Breast epithelium (tissue), 4 donors: ENCODE results near the gene TRMT44. TPM values are rescaled to one million over a fixed set of nuclear protein-coding genes. Genes with fewer than 3 reads are reported as not detected.

Source experiments
- DNase-seq, 2 donors: peaks; one replicate each; pipeline ENCODE4 v3.0.0-alpha.2; 2019; ENCODE audit warnings: low spot score in 2 of 2
- H3K27ac ChIP-seq, 2 donors: fragments of 200-600 bp; sonication (generic) in 1 of 2; one replicate each; pipeline ENCODE4 v1.5.1; 2016 to 2019; ENCODE audit warnings: mild to moderate bottlenecking in 1 of 2
- H3K27me3 ChIP-seq, 2 donors: fragments of 200-600 bp; sonication (generic) in 1 of 2; one replicate each; pipeline versions ENCODE4 v1.5.1 to v1.6.0; 2017 to 2019; ENCODE audit warnings: control low read depth in 1 of 2, mild to moderate bottlenecking in 1 of 2
- H3K36me3 ChIP-seq: fragments of 200-600 bp; one replicate; pipeline ENCODE4 v1.5.1; 2019
- H3K4me1 ChIP-seq, 2 donors: fragments of 200-600 bp; sonication (generic); one replicate each; pipeline ENCODE4 v1.5.1; 2016 to 2019; ENCODE audit warnings: control low read depth in 1 of 2
- H3K4me3 ChIP-seq, 3 donors: fragments of 200-600 bp; sonication (generic); 1 replicate in 2 of 3; 2 replicates in 1 of 3; pipeline ENCODE4 v1.5.1; 2016 to 2019; ENCODE audit warnings: mild to moderate bottlenecking in 3 of 3, moderate library complexity in 2 of 3
- H3K9me3 ChIP-seq, 2 donors: fragments of 200-600 bp; sonication (generic) in 1 of 2; one replicate each; pipeline ENCODE4 v1.5.1; 2016 to 2019; ENCODE audit warnings: control low read depth in 1 of 2
- POLR2A ChIP-seq: fragments of 450-650 bp; IDR thresholded peaks from one replicate; pipeline ENCODE4 v1.6.1; 2016; ENCODE audit warnings: antibody characterized with exemption, mild to moderate bottlenecking, moderate library complexity
- POLR2AphosphoS5 ChIP-seq, 3 donors: sonication (generic); formaldehyde crosslinking; IDR thresholded peaks; one replicate each; pipeline ENCODE4 v1.6.1; 2017; ENCODE audit warnings: antibody characterized with exemption in 3 of 3
- intact Hi-C: fragments of 100-400 bp; cut with DNase I; formaldehyde crosslinking; loops from one replicate; pipeline ENCODE4 v1.15.1; 2023; ENCODE audit warnings: low total_unique reads
- total RNA-seq, 3 donors: library from RNA; depleted of rRNA; stranded (reverse); fragments of >200 nt; gene quantifications; one replicate each; pipeline ENCODE4 v1.1.0, GENCODE V29; 2016
- TF ChIP-seq, protein P1 (sequence below), 3 donors: fragments of 450-650 bp; IDR thresholded peaks; one replicate each; pipeline ENCODE4 v1.5.1; 2016 to 2017; ENCODE audit warnings: antibody characterized with exemption in 3 of 3, mild to moderate bottlenecking in 3 of 3, moderate library complexity in 3 of 3

Gene TRMT44
- total RNA-seq, 3 donors from 2014 or later = 24.6 to 47.7 (median 28.2) TPM

DNA sequence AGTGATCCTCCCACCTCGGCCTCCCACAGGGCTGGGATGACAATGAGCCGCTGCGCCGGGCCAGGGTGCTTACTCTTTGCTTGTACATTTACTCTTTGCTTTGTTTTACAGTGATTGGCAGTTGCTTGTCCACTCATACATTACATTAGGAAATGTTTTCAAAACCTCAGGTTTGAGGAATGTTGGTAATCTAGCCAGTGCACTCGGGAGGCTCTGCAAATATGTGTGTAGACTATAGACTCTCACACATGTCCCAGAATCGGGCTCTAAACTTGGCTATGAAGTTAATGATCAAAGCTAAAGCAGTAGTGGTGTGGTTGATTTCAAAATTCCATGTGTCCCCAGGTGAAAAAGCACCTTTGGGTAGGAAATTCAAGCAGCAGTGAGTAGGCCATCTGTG, 20.5 kb downstream of the TRMT44 start:
- no peaks in the 10 kb centered on the region for H3K9me3 ChIP-seq
- no peaks in the 10 kb centered on the region for H3K27me3 ChIP-seq
- H3K27ac ChIP-seq = no peak overlapping the region
- no peak overlapping the region for H3K4me3 ChIP-seq
- TF ChIP-seq POLR2AphosphoS5 (IDR thresholded peaks at IDR 0.05) (no peak), POLR2A (no peak)
- TF ChIP-seq, protein P1, sequence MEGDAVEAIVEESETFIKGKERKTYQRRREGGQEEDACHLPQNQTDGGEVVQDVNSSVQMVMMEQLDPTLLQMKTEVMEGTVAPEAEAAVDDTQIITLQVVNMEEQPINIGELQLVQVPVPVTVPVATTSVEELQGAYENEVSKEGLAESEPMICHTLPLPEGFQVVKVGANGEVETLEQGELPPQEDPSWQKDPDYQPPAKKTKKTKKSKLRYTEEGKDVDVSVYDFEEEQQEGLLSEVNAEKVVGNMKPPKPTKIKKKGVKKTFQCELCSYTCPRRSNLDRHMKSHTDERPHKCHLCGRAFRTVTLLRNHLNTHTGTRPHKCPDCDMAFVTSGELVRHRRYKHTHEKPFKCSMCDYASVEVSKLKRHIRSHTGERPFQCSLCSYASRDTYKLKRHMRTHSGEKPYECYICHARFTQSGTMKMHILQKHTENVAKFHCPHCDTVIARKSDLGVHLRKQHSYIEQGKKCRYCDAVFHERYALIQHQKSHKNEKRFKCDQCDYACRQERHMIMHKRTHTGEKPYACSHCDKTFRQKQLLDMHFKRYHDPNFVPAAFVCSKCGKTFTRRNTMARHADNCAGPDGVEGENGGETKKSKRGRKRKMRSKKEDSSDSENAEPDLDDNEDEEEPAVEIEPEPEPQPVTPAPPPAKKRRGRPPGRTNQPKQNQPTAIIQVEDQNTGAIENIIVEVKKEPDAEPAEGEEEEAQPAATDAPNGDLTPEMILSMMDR (IDR thresholded peaks at IDR 0.05) = no peak
- DNase-seq = no peak
- no peaks in the 10 kb centered on the region for H3K36me3 ChIP-seq
- H3K4me1 ChIP-seq = no peaks in the 10 kb centered on the region
- intact Hi-C loops = loop anchor here (10.0 kb wide), 1 partner anchor 1656 kb away; no protein-coding TSS in a partner anchor

DNA sequence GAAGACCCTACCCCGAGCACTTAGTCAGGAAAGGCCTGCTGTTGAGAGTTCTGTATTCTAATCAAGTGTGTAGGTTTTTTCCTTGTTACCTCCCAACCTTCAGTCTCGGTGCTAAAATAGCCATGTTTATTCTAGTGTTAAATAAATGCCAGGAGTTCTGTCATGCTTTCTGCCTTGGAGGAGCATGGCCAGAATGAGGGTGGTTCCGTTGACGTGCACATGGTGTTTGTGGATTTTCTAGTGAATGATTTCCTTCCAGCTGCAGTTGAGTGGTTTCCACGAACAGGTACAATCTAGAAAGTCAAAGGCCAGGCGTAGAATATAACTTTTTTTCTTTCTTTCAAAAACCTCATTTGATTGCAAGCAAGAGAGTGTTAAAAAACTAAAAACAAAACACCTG, 21.0 kb downstream of the TRMT44 start:
- H3K4me3 ChIP-seq = no peak overlapping the region
- intact Hi-C loops = loop anchor here (10.0 kb wide), 1 partner anchor 1657 kb away; no protein-coding TSS in a partner anchor
- H3K27me3 ChIP-seq = no peaks in the 10 kb centered on the region
- TF ChIP-seq POLR2A (no peak), POLR2AphosphoS5 (IDR thresholded peaks at IDR 0.05) (no peak)
- TF ChIP-seq, protein P1 (IDR thresholded peaks at IDR 0.05) = no peak
- no peaks in the 10 kb centered on the region for H3K36me3 ChIP-seq
- H3K9me3 ChIP-seq = no peaks in the 10 kb centered on the region
- no peaks in the 10 kb centered on the region for H3K4me1 ChIP-seq
- no peak overlapping the region for H3K27ac ChIP-seq
- DNase-seq = no peak

DNA sequence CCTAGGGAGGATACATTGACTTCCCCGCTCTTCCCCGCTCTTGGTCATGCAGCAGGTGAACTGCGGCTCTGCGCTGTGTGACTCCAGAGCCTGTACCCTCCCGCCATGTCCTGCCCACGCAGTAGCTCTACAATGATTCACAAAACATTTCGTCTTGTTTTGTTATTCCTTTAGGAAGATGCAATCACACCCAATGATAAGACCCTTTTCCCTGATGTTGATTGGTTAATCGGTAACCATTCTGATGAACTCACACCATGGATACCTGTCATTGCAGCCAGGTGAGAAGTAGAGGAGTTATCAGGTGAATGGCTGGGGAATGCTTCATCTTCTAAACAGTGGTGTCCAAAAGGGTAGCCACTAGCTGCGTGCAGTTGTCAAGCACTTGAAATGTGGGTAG, 23.2 kb downstream of the TRMT44 start:
- Histone ChIP-seq H3K4me3 (no peak overlapping the region), H3K9me3 (no peaks in the 10 kb centered on the region), H3K36me3 (no peaks in the 10 kb centered on the region), H3K27ac (no peak overlapping the region), H3K27me3 (no peaks in the 10 kb centered on the region), H3K4me1 (no peaks in the 10 kb centered on the region)
- intact Hi-C loops = loop anchor here (10.0 kb wide), 1 partner anchor 1659 kb away; no protein-coding TSS in a partner anchor
- TF ChIP-seq, protein P1 (IDR thresholded peaks at IDR 0.05) = no peak
- TF ChIP-seq POLR2AphosphoS5 (IDR thresholded peaks at IDR 0.05) (no peak), POLR2A (no peak)
- no peak for DNase-seq

DNA sequence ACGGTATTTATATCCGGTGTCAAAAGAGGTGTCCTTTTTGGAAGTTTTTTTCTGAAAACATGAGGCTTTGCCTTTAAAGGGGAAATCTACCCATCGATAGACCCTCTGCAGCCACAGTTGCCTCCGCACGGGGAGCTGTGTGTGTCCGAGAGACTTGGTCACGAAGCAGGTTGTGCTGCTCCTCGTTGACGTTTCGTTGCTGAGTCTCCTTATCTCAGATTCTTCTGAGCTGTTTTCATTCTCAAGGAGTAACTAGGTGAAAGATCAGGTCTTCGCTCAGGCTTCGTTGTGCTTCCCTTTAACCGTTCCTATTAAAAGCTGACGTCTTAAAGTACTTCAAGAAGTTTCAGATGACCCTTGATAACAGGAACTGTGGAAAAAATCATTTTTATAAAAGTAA, 23.8 kb downstream of the TRMT44 start:
- intact Hi-C loops = loop anchor here (10.0 kb wide), 1 partner anchor 1660 kb away; no protein-coding TSS in a partner anchor
- no peak for DNase-seq
- H3K4me3 ChIP-seq = no peak overlapping the region

More for the DNA sequence above, 23.8 kb downstream of the TRMT44 start:
- Histone ChIP-seq H3K27me3 (no peaks in the 10 kb centered on the region), H3K27ac (no peak overlapping the region), H3K4me1 (no peaks in the 10 kb centered on the region), H3K9me3 (no peaks in the 10 kb centered on the region), H3K36me3 (no peaks in the 10 kb centered on the region)
- TF ChIP-seq POLR2A = no peak
- no peak for TF ChIP-seq POLR2AphosphoS5 (IDR thresholded peaks at IDR 0.05)
- TF ChIP-seq, protein P1 (IDR thresholded peaks at IDR 0.05) = no peak
